GM12874 (cell line): ENCODE measurements around the gene ZNF683.

Experiments
- CTCF ChIP-seq: IDR thresholded peaks from 2 replicates; pipeline ENCODE4 v1.5.1; 2011; ENCODE audit warnings: low read depth, mild to moderate bottlenecking, control low read depth, low read length, moderate library complexity; ENCODE audit not compliant: insufficient read depth

The ZNF683 gene

GRCh38 chr1:26370591-26371382, 1.8 kb downstream of the ZNF683 start:
- TF ChIP-seq CTCF = no peak

GRCh38 chr1:26368486-26368885, 4.1 kb downstream of the ZNF683 start:
- no peak for TF ChIP-seq CTCF

DNA sequence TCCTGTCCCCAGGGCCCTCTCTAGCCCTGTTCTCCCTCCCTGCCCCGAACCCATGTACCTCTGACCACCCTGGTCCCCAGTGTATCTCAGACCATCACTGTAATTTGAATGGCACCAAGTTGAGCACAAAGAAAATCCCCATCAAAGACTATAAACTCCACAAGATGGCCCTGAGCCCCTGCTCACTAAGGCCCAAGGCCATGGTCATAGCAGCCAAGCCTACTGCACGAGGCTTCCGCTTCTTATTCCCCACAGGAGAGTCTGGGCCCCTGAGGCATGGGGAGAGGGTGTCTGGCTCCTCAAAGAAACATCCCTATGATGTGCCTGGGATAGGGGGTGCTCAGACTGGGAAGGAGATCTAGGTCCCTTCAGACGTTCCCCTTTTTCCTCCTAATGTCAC, 4.5 kb downstream of the ZNF683 start:
- no peak for TF ChIP-seq CTCF

GRCh38 chr1:26367441-26367840, 5.1 kb downstream of the ZNF683 start:
- no peak for TF ChIP-seq CTCF

DNA sequence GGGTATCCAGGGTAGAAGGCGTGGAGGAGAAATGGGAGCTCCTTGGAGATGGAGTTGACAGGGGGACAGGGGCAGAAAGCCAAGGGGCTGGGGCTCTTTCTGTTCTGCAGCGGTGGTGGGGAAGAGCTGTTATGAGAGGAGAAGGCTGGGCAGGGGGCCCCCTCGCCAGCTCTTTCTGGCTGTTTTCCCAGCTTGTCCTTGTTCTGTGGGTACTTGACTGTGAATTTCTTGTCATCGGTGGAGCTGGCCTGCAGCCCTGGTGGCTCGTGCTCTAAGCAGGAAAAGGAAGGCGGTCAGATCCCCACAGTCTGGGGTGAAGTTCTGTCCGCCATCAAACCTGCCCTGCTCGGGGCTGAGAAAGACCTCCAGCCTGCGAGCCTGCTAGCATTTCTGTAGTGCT, 7.6 kb downstream of the ZNF683 start:
- TF ChIP-seq CTCF = no peak

DNA sequence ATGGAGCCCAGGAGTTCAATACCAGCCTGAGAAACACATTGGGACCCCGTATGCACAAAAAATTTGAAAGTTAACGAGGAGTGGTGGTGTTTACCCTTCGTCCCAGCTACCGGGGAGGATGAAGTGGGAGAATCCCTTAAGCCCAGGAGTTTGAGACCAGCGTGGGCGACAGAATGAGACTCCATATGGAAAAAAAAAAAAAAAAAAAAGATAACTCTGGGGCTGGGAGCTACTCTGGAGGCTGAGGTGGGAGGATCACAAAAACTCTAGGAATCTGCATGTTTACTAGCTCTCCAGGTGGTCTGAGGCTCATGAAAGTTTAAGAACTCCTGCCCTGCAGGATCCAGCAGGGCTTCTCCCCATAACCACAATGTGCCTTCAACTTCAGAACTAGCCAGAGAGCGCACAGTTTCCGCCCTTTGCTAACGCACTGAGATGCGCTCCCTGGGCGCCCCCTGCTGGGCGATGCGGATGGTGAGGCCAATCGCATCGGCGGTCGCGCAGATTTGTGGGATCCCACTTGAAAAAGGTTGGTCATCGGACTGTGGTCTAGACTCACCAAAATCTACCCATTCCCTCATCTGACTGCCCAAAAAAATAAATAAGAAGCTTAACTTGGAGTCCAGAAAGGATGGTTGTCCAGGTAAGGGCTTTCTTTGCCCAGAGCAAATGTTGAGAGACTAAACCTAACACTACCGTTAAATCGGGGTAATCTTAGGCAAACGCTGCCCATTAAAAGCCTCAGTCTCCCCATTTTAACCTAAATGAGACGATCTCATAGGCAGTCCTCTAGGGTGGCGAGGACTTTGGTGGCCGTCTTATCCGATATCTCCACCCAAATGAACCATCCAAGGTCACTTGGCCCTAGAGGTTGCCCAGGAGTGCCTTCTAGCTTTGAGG, 8.8 kb downstream of the ZNF683 start:
- peak; percentile 96 for TF ChIP-seq CTCF

GRCh38 chr1:26362331-26362730, 10.2 kb downstream of the ZNF683 start:
- TF ChIP-seq CTCF = no peak
